GM12864 (cell line): Measurements from ENCODE around the gene ZDHHC14.

Experiments used
- DNase-seq: peaks from one replicate; pipeline ENCODE4 v3.0.0-alpha.2; 2011; ENCODE audit warnings: low read depth
- H3K4me3 ChIP-seq: 2 replicates; pipeline ENCODE4 v1.5.1; 2011; ENCODE audit warnings: mild to moderate bottlenecking, low read depth, low read length, control low read depth
- CTCF ChIP-seq: IDR thresholded peaks from 2 replicates; pipeline ENCODE4 v1.5.1; 2011; ENCODE audit warnings: low read depth, mild to moderate bottlenecking, moderate library complexity, low read length, control low read depth, inconsistent platforms; ENCODE audit errors: missing control alignments

ZDHHC14 gene

DNA sequence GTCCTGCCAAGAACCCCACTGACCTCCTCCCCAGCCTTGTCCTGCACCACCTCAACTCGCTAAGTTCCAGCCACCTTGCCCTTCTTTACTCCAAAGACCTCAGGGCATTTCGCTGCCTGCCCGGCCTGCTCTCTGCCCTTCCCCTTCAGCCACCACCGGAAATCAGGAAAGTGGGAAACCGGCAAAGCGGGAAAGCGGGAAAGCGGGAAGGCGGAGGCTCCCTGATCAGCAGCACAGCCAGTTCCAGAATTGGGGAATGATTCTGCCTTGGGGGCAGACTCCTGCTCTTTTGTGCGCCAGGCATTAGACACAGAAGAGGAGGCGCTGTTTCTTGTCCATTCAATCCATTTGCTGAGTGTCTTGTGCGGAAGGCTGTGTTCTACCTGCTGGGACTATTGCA is 111.3 kb downstream of the ZDHHC14 start:
- TF ChIP-seq CTCF, result no peak
- H3K4me3 ChIP-seq, result no peak overlapping the region
- no peak for DNase-seq

DNA sequence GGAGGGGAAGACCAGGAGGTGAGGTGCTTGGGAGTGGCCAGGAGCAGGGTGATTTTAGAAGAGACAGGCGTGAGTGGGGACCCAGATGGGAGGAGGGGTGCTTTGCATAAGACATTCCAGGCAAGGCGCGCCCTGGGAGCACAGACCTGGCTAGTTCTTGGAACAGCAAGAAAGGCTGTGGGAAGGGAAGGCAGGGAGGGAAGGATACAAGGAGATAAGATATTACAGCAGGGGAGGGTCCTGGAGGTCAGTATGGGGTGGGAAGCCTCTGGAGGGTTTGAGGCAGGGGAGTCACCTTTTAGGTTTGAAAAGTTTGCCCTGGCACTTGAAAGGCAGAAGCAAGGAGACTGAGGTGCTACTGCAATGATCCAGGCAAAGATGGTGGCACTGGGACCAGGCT is 111.8 kb downstream of the ZDHHC14 start:
- no peak for DNase-seq
- TF ChIP-seq CTCF, result no peak
- H3K4me3 ChIP-seq, result no peak overlapping the region

- TF ChIP-seq CTCF, result no peak
- DNase-seq, result no peak
- H3K4me3 ChIP-seq, result no peak overlapping the region
Observed at GRCh38 chr6:157493173-157493572, 112.2 kb downstream of the ZDHHC14 start.

DNA sequence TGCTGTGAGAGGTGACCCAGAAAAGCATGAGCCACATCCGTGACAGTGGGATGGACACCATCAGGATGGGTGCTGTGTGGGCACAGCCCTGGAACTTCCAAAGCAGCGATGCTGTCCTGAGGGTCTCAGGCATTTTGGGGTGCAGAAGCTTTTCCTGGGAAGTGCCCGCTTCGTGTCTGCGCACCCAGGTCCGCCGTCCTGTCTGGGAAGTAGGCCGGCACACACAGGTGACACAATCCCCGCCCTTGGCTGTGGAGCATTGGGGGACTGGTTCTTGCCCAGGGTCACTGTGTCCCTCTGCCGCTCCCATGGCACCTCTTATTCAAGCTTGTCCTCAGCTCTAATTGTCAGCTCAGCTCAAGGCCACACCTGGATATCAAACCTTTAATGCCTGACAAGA is 112.6 kb downstream of the ZDHHC14 start:
- DNase-seq, result no peak
- no peak for TF ChIP-seq CTCF
- no peak overlapping the region for H3K4me3 ChIP-seq

GRCh38 chr6:157494132-157494710 is 113.2 kb downstream of the ZDHHC14 start:
- no peak for DNase-seq
- H3K4me3 ChIP-seq, result no peak overlapping the region
- no peak for TF ChIP-seq CTCF

DNA sequence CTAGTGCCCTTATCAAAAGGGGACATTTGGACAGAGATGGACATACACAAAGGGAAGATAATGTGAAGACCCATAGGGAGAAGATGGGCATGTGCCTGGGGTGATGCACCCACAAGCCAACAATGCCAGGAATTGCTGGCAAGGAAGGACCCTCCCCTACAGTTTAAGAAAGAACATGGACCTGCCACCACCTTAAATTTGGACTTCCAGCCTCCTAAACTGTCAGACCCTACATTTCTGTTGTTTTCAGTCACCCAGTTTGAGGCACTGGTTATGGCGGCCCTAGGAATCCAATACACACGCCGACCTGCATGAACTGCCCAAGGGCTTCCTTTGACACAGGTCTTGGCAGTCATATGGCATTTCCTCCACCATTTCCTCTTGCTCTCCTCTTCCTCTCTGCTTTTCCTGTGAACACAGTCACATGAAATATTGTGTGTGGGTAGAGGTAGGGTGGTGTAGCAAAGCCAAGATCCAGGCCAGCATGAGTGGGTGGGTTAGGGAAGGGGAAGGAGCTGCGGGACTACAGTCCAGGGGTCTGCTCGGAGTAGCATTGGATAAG is 115.6 kb downstream of the ZDHHC14 start:
- no peak overlapping the region for H3K4me3 ChIP-seq
- no peak for DNase-seq
- TF ChIP-seq CTCF, result no peak

DNA sequence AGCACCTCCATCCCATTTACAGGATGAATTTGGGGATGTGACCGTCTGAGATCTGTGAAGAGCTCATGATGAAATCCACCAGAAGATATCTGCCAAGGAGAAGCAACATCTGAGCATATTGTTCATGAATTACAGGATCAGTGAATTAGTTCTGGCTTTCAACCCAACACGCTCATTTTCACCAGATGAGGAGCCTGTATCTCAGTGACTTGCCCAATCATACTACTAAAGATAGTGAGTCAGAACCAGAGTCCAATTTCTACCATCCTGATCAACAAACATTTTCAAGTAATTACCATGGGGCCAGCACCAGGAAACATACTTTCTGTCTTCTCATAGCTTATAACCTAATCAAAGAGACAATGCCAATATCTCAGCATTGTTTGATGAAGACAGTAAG is 116.6 kb downstream of the ZDHHC14 start:
- H3K4me3 ChIP-seq, result no peak overlapping the region
- no peak for TF ChIP-seq CTCF
- DNase-seq, result no peak
